ENCODE results near the gene CLCN7.

The CLCN7 gene

GRCh38 chr16:1466054-1466453 is 8.8 kb downstream of the CLCN7 start:
- TF ChIP-seq CTCF (IDR thresholded peaks at IDR 0.05; ENCODE audit: low read depth, low read length) (no peak), EZH2phosphoT487 (IDR thresholded peaks at IDR 0.05; ENCODE audit: low read depth) (no peak)
- H3K4me2 ChIP-seq (ENCODE audit: low read length): no peak overlapping the region
- H3K9me3 ChIP-seq (ENCODE audit: insufficient read depth, low read length): no peaks in the 10 kb centered on the region
- H3K27ac ChIP-seq (ENCODE audit: low read length): no peak overlapping the region
- no peaks in the 10 kb centered on the region for H3K36me3 ChIP-seq (replicated peaks; ENCODE audit: low read depth, low read length)
- no peaks in the 10 kb centered on the region for H3K27me3 ChIP-seq (ENCODE audit: low read depth, low read length)
- H2AFZ ChIP-seq (ENCODE audit: low read depth, low read length): no peak overlapping the region
- H3K4me1 ChIP-seq (ENCODE audit: low read length): no peaks in the 10 kb centered on the region
- H3K4me3 ChIP-seq (ENCODE audit: low read length): no peak overlapping the region
- H4K20me1 ChIP-seq (ENCODE audit: insufficient read depth, low read length): no peaks in the 10 kb centered on the region
- peaks cover 27% of the 10 kb centered on the region for H3K79me2 ChIP-seq (ENCODE audit: low read length)
- no peak overlapping the region for H3K9ac ChIP-seq (ENCODE audit: low read length)

DNA sequence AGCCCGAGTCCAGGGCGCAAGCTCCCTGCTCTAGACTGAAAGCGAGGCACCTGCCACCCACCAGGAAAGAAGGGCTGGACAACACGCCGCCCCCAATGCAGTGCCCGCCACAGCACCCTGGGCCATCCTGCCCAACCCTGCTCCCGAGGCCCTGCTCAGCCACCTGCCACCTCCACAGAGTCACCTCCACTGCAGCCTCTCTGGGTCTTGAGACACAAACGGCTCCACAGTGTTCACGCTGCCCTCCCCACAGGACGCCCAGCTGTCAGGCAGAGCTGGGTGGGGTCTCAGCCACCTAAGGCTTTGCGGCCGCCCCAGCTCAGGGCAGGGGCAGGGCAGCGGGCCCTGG is 9.3 kb downstream of the CLCN7 start:
- Histone ChIP-seq H3K9ac (ENCODE audit: low read length) (no peak overlapping the region), H3K79me2 (ENCODE audit: low read length) (peaks cover 22% of the 10 kb centered on the region), H3K4me2 (ENCODE audit: low read length) (no peak overlapping the region), H3K27me3 (ENCODE audit: low read depth, low read length) (no peaks in the 10 kb centered on the region), H2AFZ (ENCODE audit: low read depth, low read length) (no peak overlapping the region), H3K4me3 (ENCODE audit: low read length) (no peak overlapping the region), H3K36me3 (replicated peaks; ENCODE audit: low read depth, low read length) (no peaks in the 10 kb centered on the region), H3K27ac (ENCODE audit: low read length) (no peak overlapping the region), H3K9me3 (ENCODE audit: insufficient read depth, low read length) (no peaks in the 10 kb centered on the region), H4K20me1 (ENCODE audit: insufficient read depth, low read length) (no peaks in the 10 kb centered on the region), H3K4me1 (ENCODE audit: low read length) (no peaks in the 10 kb centered on the region)
- TF ChIP-seq EZH2phosphoT487 (IDR thresholded peaks at IDR 0.05; ENCODE audit: low read depth): no peak
- no peak for TF ChIP-seq CTCF (IDR thresholded peaks at IDR 0.05; ENCODE audit: low read depth, low read length)

GRCh38 chr16:1464894-1465566 is 9.8 kb downstream of the CLCN7 start:
- H3K27me3 ChIP-seq (ENCODE audit: low read depth, low read length): no peaks in the 10 kb centered on the region
- no peaks in the 10 kb centered on the region for H4K20me1 ChIP-seq (ENCODE audit: insufficient read depth, low read length)
- H3K4me1 ChIP-seq (ENCODE audit: low read length): no peaks in the 10 kb centered on the region
- H3K4me2 ChIP-seq (ENCODE audit: low read length): no peak overlapping the region
- TF ChIP-seq CTCF (IDR thresholded peaks at IDR 0.05; ENCODE audit: low read depth, low read length) (no peak), EZH2phosphoT487 (IDR thresholded peaks at IDR 0.05; ENCODE audit: low read depth) (no peak)
- H3K79me2 ChIP-seq (ENCODE audit: low read length): peaks cover 21% of the 10 kb centered on the region
- no peak overlapping the region for H3K4me3 ChIP-seq (ENCODE audit: low read length)
- no peak overlapping the region for H3K9ac ChIP-seq (ENCODE audit: low read length)
- H3K36me3 ChIP-seq (replicated peaks; ENCODE audit: low read depth, low read length): no peaks in the 10 kb centered on the region
- no peak overlapping the region for H3K27ac ChIP-seq (ENCODE audit: low read length)
- no peak overlapping the region for H2AFZ ChIP-seq (ENCODE audit: low read depth, low read length)
- H3K9me3 ChIP-seq (ENCODE audit: insufficient read depth, low read length): no peaks in the 10 kb centered on the region

GRCh38 chr16:1464196-1464893 is 10.5 kb downstream of the CLCN7 start:
- H3K9me3 ChIP-seq (ENCODE audit: insufficient read depth, low read length): no peaks in the 10 kb centered on the region
- no peaks in the 10 kb centered on the region for H3K4me1 ChIP-seq (ENCODE audit: low read length)
- no peak overlapping the region for H3K4me3 ChIP-seq (ENCODE audit: low read length)
- H2AFZ ChIP-seq (ENCODE audit: low read depth, low read length): no peak overlapping the region
- no peak overlapping the region for H3K9ac ChIP-seq (ENCODE audit: low read length)
- H3K79me2 ChIP-seq (ENCODE audit: low read length): peaks cover 16% of the 10 kb centered on the region; the same call in 1 of the 2 replicates
- H4K20me1 ChIP-seq (ENCODE audit: insufficient read depth, low read length): no peaks in the 10 kb centered on the region
- TF ChIP-seq CTCF (IDR thresholded peaks at IDR 0.05; ENCODE audit: low read depth, low read length) (no peak), EZH2phosphoT487 (IDR thresholded peaks at IDR 0.05; ENCODE audit: low read depth) (no peak)
- no peaks in the 10 kb centered on the region for H3K27me3 ChIP-seq (ENCODE audit: low read depth, low read length)
- H3K27ac ChIP-seq (ENCODE audit: low read length): no peak overlapping the region
- no peaks in the 10 kb centered on the region for H3K36me3 ChIP-seq (replicated peaks; ENCODE audit: low read depth, low read length)
- no peak overlapping the region for H3K4me2 ChIP-seq (ENCODE audit: low read length)

All from OCI-LY3 (cell line).